SK-N-SH treated with all-trans-retinoic acid at 6 μM for 48 hours (cell line): ENCODE results near the gene TRPC6.

Source experiments
- CSDC2 ChIP-seq: fragments of 250-450 bp; sonication (Bioruptor Pico); IDR thresholded peaks from 2 replicates; pipeline ENCODE4 v1.5.0; 2020; ENCODE audit warnings: mild to moderate bottlenecking, moderate library complexity
- GLIS3 ChIP-seq: fragments of 250-450 bp; sonication (Bioruptor Pico); IDR thresholded peaks from 2 replicates; pipeline ENCODE4 v1.5.0; 2020; ENCODE audit warnings: mild to moderate bottlenecking, moderate library complexity
- ISL1 ChIP-seq: fragments of 250-450 bp; sonication (Bioruptor Pico); IDR thresholded peaks from 2 replicates; pipeline ENCODE4 v2.1.2; 2022; ENCODE audit warnings: mild to moderate bottlenecking, moderate library complexity
- OSR1 ChIP-seq: fragments of 250-450 bp; sonication (Bioruptor Pico); IDR thresholded peaks from 2 replicates; pipeline ENCODE4 v1.8.0; 2022; ENCODE audit warnings: moderate library complexity, mild to moderate bottlenecking, inconsistent platforms
- PATZ1 ChIP-seq: fragments of 250-450 bp; sonication (Bioruptor Pico); IDR thresholded peaks from 2 replicates; pipeline ENCODE4 v1.8.0; 2020; ENCODE audit warnings: mild to moderate bottlenecking, moderate library complexity, borderline replicate concordance
- PPARA ChIP-seq: fragments of 250-450 bp; sonication (Bioruptor Pico); IDR thresholded peaks from 2 replicates; pipeline ENCODE4 v1.5.0; 2020; ENCODE audit warnings: mild to moderate bottlenecking, borderline replicate concordance
- RARB ChIP-seq: fragments of 250-450 bp; sonication (Bioruptor Pico); IDR thresholded peaks from 2 replicates; pipeline ENCODE4 v1.8.0; 2021; ENCODE audit warnings: mild to moderate bottlenecking, moderate library complexity
- SNAI2 ChIP-seq: fragments of 250-450 bp; sonication (Bioruptor Pico); IDR thresholded peaks from 2 replicates; pipeline ENCODE4 v1.5.0; 2020; ENCODE audit warnings: mild to moderate bottlenecking, moderate library complexity
- TSHZ2 ChIP-seq: fragments of 250-450 bp; sonication (Bioruptor Pico); IDR thresholded peaks from 2 replicates; pipeline ENCODE4 v1.5.0; 2020; ENCODE audit warnings: mild to moderate bottlenecking, moderate library complexity
- ZNF70 ChIP-seq: fragments of 450-650 bp; formaldehyde crosslinking; IDR thresholded peaks from 2 replicates; pipeline ENCODE4 v1.5.0; 2020; ENCODE audit warnings: mild to moderate bottlenecking, moderate library complexity

- TF ChIP-seq SNAI2 (CRISPR knock-in tag) (no peak), RARB (no peak), PATZ1 (CRISPR knock-in tag) (no peak), ZNF70 (CRISPR knock-in tag) (no peak), TSHZ2 (CRISPR knock-in tag) (no peak), PPARA (CRISPR knock-in tag) (no peak), ISL1 (CRISPR knock-in tag) (no peak), CSDC2 (CRISPR knock-in tag) (no peak), GLIS3 (no peak), OSR1 (CRISPR knock-in tag) (no peak)
Observed at GRCh38 chr11:101509922-101510321, 73.9 kb downstream of the TRPC6 start.
